HCT116 (cell line): ENCODE results near the gene DIP2C. TPM values are rescaled to one million over a fixed set of nuclear protein-coding genes. Genes with fewer than 3 reads are reported as not detected.

Experiments
- ATAC-seq: fragments of 200-7000 bp; cut with Tn5 transposase; 2 replicates; pipeline ENCODE4 v1.9.1; 2020; ENCODE audit warnings: mild to moderate bottlenecking, moderate library complexity
- BruUV-seq: library from RNA; stranded (reverse); fragments of 400-500 nt; replicated peaks from 2 replicates; lab custom pipeline; 2021; lab: Mats Ljungman, UMichigan
- CTCF ChIA-PET: fragments of 300-600 bp; sonication (Branson Sonifier 250); formaldehyde crosslinking; loops from one replicate; lab custom pipeline; 2021; ENCODE audit warnings: antibody characterized with exemption; lab: Charles Lee
- POLR2A ChIA-PET: fragments of 300-600, 350-600 bp; sonication (Branson Sonifier 250); formaldehyde crosslinking; loops from one replicate; lab custom pipeline; 2021; ENCODE audit warnings: antibody characterized with exemption; lab: Charles Lee
- RAD21 ChIA-PET, 2 experiments: fragments of 300-600 bp; sonication (Branson Sonifier 250); formaldehyde crosslinking; loops; one replicate each; lab custom pipeline; 2023; ENCODE audit warnings: low total read pairs in 2 of 2; ENCODE audit not compliant: uncharacterized antibody in 2 of 2, unreplicated experiment in 2 of 2, low non-redundant PET in 1 of 2; lab: Charles Lee
- DNase-seq: peaks from one replicate; pipeline ENCODE4 v3.0.0-alpha.2; 2010; ENCODE audit warnings: low read depth, low spot score
- H2AFZ ChIP-seq: fragments of 200-600 bp; shearing (Covaris generic), sonication (generic); 2 replicates; pipeline ENCODE4 v1.6.1; 2017; ENCODE audit warnings: low read depth, mixed run types, mixed read lengths, antibody characterized with exemption, low read length; ENCODE audit not compliant: poor library complexity, severe bottlenecking
- H3K27ac ChIP-seq: 2 replicates; pipeline ENCODE4 v1.5.1; 2012; ENCODE audit warnings: low read depth, low read length
- H3K27me3 ChIP-seq: fragments of 200-600 bp; sonication (generic); 2 replicates; pipeline ENCODE4 v1.6.1; 2016; ENCODE audit warnings: mixed run types, low read length, mixed read lengths; ENCODE audit not compliant: insufficient read depth
- H3K36me3 ChIP-seq, 2 experiments: fragments of 200-500 bp in 1 of 2; fragments of 200-600 bp in 1 of 2; sonication (Bioruptor generic) in 1 of 2; sonication (generic) in 1 of 2; 2 replicates each; pipeline versions ENCODE4 v1.5.1 to v1.6.1; 2014 to 2016; ENCODE audit warnings: low read length in 2 of 2, inconsistent platforms in 1 of 2, mixed read lengths in 1 of 2, mixed run types in 1 of 2; ENCODE audit not compliant: insufficient read depth in 2 of 2, control insufficient read depth in 1 of 2
- H3K4me1 ChIP-seq, 2 experiments: fragments of 200-600 bp in 1 of 2; sonication (generic) in 1 of 2; 2 replicates each; pipeline versions ENCODE4 v1.5.1 to v1.6.1; 2012 to 2017; ENCODE audit warnings: low read length in 2 of 2, inconsistent platforms in 1 of 2, mild to moderate bottlenecking in 1 of 2, mixed read lengths in 1 of 2, mixed run types in 1 of 2, moderate library complexity in 1 of 2; ENCODE audit not compliant: insufficient read depth in 2 of 2, control insufficient read depth in 1 of 2
- H3K4me2 ChIP-seq: fragments of 200-600 bp; sonication (generic); 2 replicates; pipeline ENCODE4 v1.6.1; 2017; ENCODE audit warnings: mixed run types, low read length, mixed read lengths
- H3K4me3 ChIP-seq, 2 experiments: fragments of 200-600 bp in 1 of 2; sonication (generic) in 1 of 2; replicated peaks in 1 of 2; 2 replicates each; pipeline ENCODE4 v1.5.1; 2011 to 2016; ENCODE audit warnings: low read length in 2 of 2, control low read depth in 1 of 2, low read depth in 1 of 2, mild to moderate bottlenecking in 1 of 2, mixed read lengths in 1 of 2, mixed run types in 1 of 2
- H3K79me2 ChIP-seq: fragments of 200-600 bp; sonication (generic); 2 replicates; pipeline ENCODE4 v1.6.1; 2017; ENCODE audit warnings: mild to moderate bottlenecking, mixed run types, low read length, moderate library complexity, mixed read lengths; ENCODE audit not compliant: insufficient read depth
- H3K9ac ChIP-seq: fragments of 200-600 bp; sonication (generic); 2 replicates; pipeline ENCODE4 v1.6.1; 2016; ENCODE audit warnings: low read length, mixed read lengths
- H3K9me2 ChIP-seq: fragments of 200-600 bp; sonication (generic), shearing (Covaris generic); 2 replicates; pipeline ENCODE4 v1.6.1; 2017; ENCODE audit warnings: mixed run types, mild to moderate bottlenecking, moderate library complexity; ENCODE audit not compliant: insufficient read depth
- H3K9me3 ChIP-seq, 2 experiments: fragments of 200-500 bp in 1 of 2; fragments of 200-600 bp in 1 of 2; sonication (Bioruptor generic) in 1 of 2; sonication (generic) in 1 of 2; 2 replicates each; pipeline ENCODE4 v1.6.1; 2014 to 2017; ENCODE audit warnings: low read length in 2 of 2, mixed read lengths in 2 of 2, inconsistent platforms in 1 of 2, low read depth in 1 of 2, mild to moderate bottlenecking in 1 of 2, mixed run types in 1 of 2, moderate library complexity in 1 of 2; ENCODE audit not compliant: control insufficient read depth in 1 of 2, insufficient read depth in 1 of 2
- H4K20me1 ChIP-seq: fragments of 200-600 bp; sonication (generic), shearing (Covaris generic); 2 replicates; pipeline ENCODE4 v1.6.1; 2017; ENCODE audit warnings: mixed run types, mild to moderate bottlenecking, moderate library complexity; ENCODE audit not compliant: insufficient read depth
- ATF3 ChIP-seq: IDR thresholded peaks from 2 replicates; pipeline ENCODE4 v1.6.1; 2012
- CTCF ChIP-seq, 3 experiments: fragments of 200-600 bp in 1 of 3; sonication (generic) in 1 of 3; IDR thresholded peaks in 2 of 3; conservative IDR thresholded peaks in 1 of 3; 2 replicates each; pipeline ENCODE4 v1.5.1; 2012 to 2017; ENCODE audit warnings: low read depth in 2 of 3, low read length in 2 of 3, antibody characterized with exemption in 1 of 3, borderline replicate concordance in 1 of 3, control low read depth in 1 of 3, mild to moderate bottlenecking in 1 of 3, mixed read lengths in 1 of 3, mixed run types in 1 of 3, moderate library complexity in 1 of 3; ENCODE audit not compliant: insufficient read depth in 1 of 3
- EGR1 ChIP-seq: IDR thresholded peaks from 2 replicates; pipeline ENCODE4 v1.6.1; 2012; ENCODE audit warnings: low read depth
- ELF1 ChIP-seq: IDR thresholded peaks from 2 replicates; pipeline ENCODE4 v1.6.1; 2012; ENCODE audit warnings: low read depth, borderline replicate concordance
- EZH2 ChIP-seq: fragments of 200-600 bp; sonication (generic); IDR thresholded peaks from 2 replicates; pipeline ENCODE4 v1.6.1; 2017; ENCODE audit warnings: antibody characterized with exemption, mixed run types
- EZH2phosphoT487 ChIP-seq: fragments of 200-600 bp; IDR thresholded peaks from 2 replicates; pipeline ENCODE4 v1.6.1; 2018; ENCODE audit warnings: antibody characterized with exemption, borderline replicate concordance
- JUND ChIP-seq: IDR thresholded peaks from 2 replicates; pipeline ENCODE4 v1.6.1; 2012
- RAD21 ChIP-seq: IDR thresholded peaks from 2 replicates; pipeline ENCODE4 v1.6.1; 2012; ENCODE audit warnings: low read depth, mild to moderate bottlenecking
- REST ChIP-seq: IDR thresholded peaks from 2 replicates; pipeline ENCODE4 v1.6.1; 2012; ENCODE audit warnings: low read depth
- SP1 ChIP-seq: IDR thresholded peaks from 2 replicates; pipeline ENCODE4 v1.6.1; 2012; ENCODE audit warnings: low read depth
- intact Hi-C: fragments of 100-400 bp; cut with micrococcal nuclease; formaldehyde crosslinking; loops from 2 replicates; pipeline ENCODE4 v1.10.0; 2022
- total RNA-seq: library from RNA; stranded (reverse); gene quantifications from one replicate; pipeline ENCODE4 v1.2.1, GENCODE V29; 2021; ENCODE audit not compliant: unreplicated experiment

Gene DIP2C
- total RNA-seq, 1 experiment from 2014 or later = 15.4 TPM

GRCh38 chr10:443459-443858, 246.0 kb downstream of the DIP2C start:
- Histone ChIP-seq H3K4me3 (no peak overlapping the region), H3K4me1 (no peaks in the 10 kb centered on the region), H3K27me3 (no peaks in the 10 kb centered on the region), H4K20me1 (no peaks in the 10 kb centered on the region), H2AFZ (no peak overlapping the region), H3K9me2 (no peaks in the 10 kb centered on the region), H3K9me3 (no peaks in the 10 kb centered on the region), H3K36me3 (no peaks in the 10 kb centered on the region), H3K9ac (no peak overlapping the region), H3K79me2 (no peaks in the 10 kb centered on the region), H3K4me2 (no peak overlapping the region), H3K27ac (no peak overlapping the region)
- ChIA-PET RAD21 (no interaction called here), POLR2A (no interaction called here), CTCF (no interaction called here)
- no TSS peak for BruUV-seq
- TF ChIP-seq EGR1 (no peak), EZH2 (no peak), ELF1 (no peak), REST (no peak), EZH2phosphoT487 (no peak), RAD21 (no peak), CTCF (IDR thresholded peaks at IDR 0.05 in 2 of 3, conservative IDR thresholded peaks at IDR 0.05 in 1 of 3; ENCODE audit: borderline replicate concordance in 1 of 3, insufficient read depth in 1 of 3, low read depth in 2 of 3, low read length in 2 of 3) (no peak), ATF3 (no peak), SP1 (no peak), JUND (no peak)
- ATAC-seq = no peak
- intact Hi-C loops = no loop called here
- DNase-seq = no peak
